CD4-positive, alpha-beta T cell treated with Interleukin-6 at 100 ng/mL for 8 hours (primary cell): ENCODE data around the gene SMC5.
"Not testable (repeated sequence)": the region's sequence is repeated elsewhere in the genome, so short reads cannot be mapped to it uniquely, and the experiment has no call there.

Experiments used
- DNase-seq: peaks from one replicate; pipeline ENCODE4 v3.0.0-alpha.2; 2020; ENCODE audit warnings: mixed read lengths, low spot score

The SMC5 gene

DNA sequence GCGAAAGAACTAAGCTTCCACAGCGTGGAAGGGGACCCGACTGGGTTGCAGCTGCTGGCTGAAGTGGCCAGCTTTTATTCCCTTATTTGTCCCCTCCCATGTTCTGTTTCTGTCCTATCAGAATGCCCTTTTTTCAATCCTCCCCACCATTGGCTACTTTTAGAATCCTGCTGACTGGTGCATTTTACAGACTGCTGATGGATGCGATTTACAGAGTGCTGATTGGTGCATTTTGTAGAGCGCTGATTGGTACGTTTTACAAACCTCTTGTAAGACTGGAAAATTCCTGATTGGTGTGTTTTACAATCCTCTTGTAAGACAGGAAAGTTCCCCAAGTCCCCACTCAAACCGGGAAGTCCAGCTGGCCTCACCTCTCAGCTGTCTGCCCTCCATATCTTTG lies 105.0 kb downstream of the SMC5 start:
- DNase-seq: no peak

DNA sequence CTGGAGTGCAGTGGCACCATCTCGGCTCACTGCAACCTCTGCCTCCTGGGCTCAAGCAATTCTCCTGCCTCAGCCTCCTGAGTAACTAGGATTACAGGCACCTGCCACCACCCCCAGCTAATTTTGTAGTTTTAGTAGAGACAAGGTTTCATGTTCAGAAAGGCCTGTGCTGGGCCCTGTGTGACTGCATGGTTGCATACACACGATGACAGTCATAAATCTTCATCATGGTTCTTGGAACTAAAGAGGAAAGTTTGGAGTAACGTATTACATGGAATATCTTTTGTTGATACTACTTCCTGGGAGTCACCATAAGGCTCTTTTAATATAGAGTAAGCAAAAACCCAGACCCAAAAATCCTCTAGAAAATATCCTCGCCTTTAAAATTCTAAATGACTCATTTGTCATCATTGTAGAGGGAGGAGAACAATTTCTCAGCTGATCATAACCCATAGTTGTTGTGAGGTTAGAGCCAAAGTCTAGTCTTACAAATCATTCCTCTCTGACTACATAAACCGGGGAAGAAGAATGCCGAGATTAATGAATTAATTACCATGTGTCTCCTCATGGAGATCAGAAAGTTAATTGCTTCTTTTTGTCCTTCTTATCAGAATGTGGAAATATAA lies 108.6 kb downstream of the SMC5 start:
- no peak for DNase-seq

DNA sequence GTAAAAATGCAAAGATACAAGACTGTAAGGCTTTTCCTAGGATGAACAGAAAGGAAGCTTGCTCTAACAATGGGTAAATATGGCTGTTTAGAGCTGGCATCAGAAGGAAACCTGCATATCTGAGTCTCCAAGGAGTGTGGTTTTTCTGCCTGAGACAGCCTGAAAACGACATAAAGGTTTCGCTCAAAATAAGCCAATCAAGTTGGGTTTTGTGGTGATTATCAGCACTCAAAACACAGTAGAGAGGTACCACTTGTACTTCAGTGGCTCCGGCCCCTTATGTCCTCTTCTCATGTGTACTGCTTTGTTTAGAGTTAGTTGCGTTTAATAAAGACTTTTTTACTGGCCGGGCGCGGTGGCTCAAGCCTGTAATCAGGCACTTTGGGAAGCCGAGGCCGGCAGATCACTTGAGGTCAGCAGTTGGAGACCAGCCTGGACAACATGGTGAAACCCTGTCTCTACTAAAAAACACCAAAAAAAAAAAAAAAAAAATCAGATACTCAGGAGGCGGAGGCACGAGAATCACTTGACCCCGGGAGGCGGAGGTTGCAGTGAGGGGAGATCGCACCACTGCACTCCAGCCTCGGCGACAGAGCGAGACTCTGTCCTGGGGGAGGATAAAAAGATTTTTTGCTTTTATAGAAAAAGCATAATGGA lies 116.3 kb downstream of the SMC5 start:
- no peak for DNase-seq

DNA sequence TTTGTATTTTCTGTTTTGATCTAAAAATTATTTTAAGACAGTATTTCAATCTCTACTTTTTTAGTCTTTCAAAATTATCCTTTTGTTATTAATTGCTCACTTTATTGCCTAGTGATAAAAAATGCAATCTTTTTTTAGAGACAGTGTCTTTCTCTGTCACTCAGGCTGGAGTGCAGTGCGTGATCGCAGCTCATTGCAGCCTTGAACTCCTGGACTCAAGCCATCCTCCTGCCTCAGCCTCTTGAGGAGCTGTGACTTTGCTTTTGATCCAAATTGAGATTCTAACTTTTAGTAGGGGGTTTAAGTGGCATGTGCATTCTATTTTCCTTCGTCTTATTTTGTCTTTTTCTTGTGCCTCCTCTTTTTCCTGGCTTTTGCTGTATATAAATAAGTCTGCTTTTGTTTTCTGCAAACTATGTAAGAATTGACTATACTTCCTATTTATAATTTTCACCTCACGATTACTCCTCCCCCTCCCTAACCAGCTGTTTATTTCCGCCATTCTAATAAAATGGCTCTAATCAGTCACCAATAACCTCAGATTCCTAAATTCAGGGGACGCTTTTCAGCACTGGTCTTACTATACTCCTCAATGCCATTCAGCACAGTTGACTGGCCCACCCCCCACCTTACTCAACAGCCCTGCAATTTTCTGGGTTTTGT lies 123.4 kb downstream of the SMC5 start:
- DNase-seq: no peak

DNA sequence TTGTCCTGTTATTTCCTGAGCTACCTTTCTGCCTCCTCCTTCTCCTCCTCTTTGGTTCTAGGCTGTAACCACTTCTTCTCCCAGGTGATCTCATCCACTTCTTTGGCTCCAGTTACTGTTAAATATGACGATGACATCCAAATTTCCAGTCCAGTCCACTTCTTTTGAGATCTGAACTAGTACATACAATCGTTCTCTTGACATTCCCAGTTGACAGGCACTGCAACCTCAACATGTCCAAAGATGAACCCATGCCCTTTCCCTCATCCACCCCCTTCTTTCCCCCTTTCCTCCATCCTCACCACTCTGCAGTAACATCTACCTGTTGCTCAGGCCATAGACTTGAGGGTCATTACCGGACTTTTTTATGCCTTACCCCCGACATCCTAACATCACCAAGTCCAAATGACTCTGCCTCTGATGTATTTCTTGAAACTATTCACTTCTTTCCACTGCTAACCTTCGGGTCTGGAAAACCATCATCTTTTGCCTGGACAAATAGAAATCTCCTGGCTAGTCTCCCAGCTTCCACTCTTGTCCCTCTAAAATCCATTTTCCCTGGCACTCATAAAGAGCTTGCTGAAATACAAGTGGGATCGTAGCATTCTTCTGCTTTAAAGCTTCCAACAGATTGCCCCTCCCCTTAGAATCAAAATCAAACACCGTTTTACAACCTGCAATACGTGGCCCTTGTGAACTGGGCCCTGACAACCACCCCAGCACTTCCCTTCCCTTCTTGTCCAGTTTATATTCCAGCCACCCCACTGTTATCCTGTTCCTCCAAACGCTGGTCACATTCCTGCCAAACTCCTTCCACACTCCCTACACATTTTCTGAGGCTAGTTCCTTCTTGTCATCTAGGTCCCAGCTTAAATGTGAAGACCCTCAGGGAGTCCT lies 124.2 kb downstream of the SMC5 start:
- no peak for DNase-seq

DNA sequence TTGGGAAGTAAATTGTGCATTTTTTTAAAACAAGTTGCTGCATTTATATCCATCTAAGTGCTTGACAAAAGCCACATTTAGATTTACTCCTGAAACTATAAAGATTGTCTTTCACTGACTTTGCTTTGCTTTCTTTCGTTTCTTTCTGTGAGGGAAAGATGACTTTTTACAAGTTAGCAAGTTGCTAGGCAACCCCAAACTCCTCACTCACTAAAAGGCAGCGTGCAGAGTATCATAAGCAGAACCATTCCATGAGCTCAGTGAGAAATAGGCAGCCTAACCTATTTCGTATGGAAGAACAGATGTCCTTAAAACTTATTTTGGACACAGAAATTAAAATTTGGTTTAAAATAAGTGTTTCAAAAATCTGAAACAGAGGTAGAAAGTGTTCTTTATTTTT lies 126.6 kb downstream of the SMC5 start:
- DNase-seq: no peak

DNA sequence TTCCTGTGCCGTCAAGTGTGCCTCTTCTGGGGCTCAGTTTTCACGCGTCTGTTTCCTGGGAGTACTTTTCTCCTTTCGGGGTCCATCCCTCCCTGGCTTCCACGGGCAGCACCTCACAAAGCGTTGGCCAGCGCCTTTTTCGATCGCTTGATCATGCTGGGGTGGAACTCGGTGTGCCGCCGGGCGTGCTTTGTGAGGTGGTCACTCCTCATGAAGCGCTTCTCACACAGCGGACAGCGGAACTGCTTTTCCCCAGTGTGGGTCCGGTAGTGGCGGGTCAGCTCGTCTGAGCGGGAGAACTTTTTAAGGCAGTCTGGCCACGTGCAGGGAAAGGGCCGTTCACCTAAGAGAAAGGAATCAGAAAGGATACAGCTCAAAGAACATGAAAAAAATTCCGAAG lies 128.9 kb downstream of the SMC5 start:
- DNase-seq: no peak

DNA sequence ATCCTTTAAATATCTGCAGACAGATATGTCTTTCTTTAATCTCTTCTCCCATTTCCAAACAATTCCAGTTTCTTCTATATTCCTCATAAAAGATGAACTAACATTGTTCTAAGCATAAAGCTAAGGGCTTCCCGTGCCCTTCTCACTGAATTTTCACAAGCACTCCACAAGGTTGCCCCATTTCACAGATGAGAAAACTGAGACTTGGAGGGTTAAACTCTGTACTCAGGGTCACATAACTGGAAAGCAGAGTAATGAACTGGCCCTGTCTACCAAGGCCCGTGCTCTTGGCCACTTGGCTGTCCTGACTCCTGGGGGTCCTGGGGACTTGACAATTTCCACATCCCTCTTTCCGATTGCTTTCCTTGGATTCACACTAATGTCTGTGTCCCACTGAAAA lies 130.4 kb downstream of the SMC5 start:
- DNase-seq: no peak

DNA sequence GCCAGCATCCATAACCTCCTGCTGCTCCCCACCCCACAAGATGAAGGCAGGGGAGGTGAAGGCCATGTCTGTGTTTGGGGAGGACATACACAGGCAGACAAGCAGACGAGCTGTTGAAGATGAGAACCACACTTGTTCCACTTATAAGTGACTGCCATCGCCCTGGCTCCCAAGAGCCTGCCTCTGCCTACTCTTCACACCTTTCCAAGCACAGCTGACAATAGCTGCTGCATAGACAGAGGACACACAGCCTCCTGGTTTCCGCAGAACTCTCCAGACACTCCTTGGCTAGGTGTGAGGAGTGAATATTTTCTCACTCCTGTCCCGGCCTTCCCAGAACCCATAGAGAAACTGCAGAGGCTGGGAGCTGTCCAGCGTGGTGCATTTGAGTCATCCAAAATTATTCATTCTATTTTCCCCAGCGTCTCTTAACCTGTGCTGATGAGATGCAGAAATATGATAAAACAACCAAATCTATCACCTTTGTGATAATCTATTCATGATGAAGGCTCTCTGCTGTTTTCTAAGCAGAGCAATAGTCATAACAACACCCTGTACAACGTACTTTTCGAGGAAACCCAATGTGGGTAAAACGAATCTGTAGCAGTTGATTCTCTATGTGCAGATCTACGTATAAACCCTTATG lies 131.0 kb downstream of the SMC5 start:
- DNase-seq: no peak

DNA sequence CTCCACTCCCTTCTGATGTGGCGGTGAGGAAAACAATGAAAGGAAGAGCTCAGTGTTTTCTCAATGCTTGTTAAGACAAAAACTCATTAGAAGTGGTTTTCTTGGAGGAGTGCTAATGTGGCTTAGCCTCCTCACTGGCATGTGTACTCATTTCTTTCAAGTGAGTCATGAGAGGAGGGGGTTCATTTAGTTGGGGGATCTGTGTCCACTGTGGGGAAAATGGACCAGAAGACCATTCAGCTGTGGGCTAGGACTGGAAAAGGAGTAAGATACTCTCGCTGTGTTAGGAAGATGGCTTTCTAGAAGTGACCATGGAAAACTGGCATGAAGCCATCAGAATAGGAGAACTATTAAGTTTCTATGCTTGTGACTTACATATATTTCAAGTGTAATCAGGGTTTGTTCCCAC lies 132.2 kb downstream of the SMC5 start:
- DNase-seq: no peak

DNA sequence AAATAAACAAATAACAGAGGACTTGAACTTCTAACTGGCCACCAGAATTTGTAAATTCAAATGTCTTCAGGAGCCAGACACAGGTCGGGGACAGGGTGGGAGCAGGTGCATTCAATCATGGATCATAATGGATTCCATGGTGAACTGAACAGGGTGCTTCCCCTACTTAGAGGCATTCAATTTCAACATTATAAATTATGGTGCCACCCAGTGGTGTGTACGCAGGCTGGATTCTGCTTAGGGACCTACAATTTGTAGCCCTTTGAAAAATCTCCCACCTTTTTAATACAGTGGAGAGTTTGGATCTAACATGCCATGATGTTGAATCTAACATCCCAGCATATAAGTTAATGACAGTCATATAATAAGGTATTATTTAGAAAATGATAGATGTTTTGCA lies 133.4 kb downstream of the SMC5 start:
- DNase-seq: no peak

DNA sequence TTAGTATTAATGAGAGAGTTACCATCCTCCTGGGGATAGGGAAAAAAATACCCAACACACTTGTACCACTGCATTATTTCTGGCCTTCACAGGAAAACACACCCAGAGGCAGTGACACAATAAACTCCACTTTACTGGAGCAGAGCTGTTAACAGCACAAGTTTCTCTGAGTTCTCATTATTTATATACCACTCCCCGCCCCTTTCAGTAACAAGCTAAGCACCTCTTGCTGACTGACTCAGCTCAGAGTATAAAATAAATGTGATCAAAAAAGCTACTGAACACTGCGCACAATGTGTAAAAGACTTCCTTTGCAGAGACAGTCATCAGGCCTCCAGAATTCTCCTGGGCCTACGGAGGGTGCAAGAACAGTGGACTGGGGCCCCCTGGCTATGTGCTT lies 134.1 kb downstream of the SMC5 start:
- DNase-seq: no peak

DNA sequence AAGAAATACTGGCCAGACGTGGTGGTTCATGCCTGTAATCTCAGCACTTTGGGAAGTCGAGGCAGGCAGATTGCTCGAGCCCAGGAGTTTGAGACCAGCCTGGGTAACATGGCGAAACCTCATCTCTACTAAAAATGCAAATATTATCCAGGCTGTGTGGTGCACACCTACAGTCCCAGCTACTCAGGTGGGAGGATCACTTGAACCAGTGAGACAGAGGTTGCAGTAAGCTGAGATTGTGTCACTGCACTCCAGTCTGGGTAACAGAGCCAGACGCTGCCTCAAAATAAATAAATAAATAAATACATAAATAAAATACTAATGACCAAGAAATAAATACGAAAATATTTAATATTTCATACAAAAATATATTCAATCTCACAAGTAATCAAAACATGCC lies 136.9 kb downstream of the SMC5 start:
- no peak for DNase-seq

DNA sequence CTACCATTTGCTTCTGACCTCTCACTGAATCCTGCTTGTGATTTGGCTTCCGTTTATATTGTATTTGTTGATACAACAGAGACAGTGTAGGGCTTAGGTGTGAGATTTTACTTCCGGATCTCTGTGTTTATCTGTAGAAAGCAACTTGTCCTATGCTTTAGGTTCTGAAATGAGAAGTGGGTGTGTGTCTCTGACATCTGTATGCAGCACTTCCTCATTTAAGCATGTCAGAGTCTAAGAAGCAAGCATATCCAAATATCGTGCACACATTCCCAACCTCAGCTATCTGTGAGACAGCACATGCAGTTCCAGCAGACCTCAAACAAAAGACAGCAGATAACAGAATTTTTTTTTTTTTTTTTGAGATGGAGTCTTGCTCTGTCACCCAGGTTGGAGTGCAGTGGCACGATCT lies 139.4 kb downstream of the SMC5 start:
- peak; percentile 60 for DNase-seq

DNA sequence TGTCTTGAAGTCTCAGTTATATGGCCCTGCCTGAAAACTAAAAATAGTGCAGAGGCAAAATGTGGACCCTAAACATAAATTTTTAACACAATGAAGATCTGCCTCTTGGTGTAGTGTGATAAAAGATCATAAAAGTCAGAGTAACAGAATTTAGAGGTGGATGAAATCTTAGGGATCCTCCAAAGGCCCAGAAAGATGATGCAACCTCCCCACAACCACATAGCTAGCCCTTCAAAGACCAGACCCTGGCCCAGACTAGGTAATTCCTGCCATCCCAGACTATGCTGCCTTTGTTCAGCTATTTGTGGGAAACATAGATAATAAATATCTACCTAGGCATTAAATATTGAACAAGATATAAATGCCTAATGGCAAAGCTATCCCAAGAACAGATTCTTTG lies 140.4 kb downstream of the SMC5 start:
- no peak for DNase-seq

DNA sequence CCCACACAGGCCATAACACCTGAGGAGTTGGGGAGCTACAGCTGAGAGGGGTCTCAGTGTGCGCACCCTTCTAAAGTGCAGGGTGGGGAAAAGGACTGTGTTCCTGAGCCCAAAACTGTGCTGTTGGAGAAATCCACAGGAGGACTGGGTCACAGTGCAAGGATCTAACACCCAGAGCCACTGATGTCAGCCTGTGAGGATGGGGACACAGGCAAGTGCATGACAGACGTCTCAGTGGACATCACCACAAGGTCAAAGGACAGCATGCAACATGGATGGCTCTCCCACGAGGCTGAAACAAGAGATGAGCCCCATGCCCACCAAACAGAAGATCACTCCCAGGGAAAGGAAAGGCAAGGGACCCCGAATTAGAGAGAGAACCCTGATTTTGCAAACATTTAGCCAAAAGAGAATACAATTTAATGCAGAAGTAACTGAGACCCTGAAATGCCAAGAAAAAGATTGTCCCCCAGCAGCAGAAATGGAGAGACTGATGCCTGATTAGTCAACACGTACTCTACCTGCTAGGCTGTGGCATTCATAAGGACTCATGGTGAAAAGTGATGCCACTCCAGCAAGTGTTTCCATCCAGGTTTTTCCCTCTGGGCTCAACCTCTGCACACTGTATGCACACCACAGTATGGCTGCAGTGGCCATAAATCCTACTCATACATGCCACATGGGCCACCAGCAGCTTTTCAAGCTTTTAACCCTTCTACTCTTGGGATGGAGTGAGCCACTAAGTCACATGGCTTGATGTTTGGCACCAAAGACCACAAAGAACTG lies 141.5 kb downstream of the SMC5 start:
- no peak for DNase-seq

DNA sequence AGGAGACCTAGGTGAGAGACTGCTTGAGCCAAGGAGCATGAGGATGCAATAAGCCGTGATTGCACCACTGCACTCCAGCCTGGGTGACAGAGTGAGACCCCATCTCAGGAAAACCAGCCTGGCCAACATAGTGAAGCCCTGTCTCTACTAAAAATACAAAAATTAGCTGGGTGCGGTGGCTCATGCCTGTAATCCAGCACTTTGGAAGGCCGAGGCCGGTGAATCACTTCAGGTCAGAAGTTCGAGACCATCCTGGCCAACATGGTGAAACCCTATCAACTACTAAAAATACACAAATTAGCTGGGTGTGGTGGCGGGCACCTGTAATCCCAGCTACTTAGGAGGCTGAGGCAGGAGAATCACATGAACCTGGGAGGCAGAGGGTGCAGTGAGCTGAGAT lies 142.5 kb downstream of the SMC5 start:
- not testable (repeated sequence) for DNase-seq

DNA sequence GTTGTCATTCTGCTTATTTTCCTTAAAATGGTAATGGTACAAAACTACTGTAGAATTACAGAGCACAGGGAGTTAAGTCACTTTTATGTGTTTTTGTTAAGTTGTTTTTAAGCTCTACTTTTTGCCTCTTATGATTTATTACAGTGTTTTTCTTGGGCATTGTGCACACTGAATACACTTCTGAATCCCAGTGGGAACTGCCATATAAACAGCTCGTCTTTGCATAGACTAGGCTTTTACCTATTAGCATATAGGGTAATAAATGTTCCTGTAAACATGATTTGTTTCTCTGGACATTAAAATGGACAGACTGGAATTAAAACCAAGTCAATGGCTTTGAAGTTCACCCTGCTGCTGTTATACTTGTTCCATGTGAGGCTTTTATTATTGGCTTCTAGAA lies 143.4 kb downstream of the SMC5 start:
- DNase-seq: no peak

DNA sequence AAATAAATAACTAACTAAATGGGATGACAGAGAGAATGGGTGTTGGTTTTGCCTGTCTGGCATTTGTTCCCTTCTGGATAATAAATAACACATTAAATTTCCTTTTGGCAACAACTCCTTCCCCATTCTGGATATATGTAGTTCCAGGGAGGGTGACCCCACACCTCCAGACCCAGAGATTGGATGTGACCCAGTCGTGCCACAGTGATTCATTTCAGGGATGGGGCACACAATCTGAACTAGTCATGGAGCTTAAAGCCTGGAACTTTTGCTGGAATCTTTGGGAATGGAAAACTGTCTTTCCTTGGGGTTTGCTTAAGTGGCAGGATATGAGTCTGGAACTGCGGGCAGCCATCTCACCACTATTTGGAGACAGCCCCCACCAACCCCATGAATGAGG lies 144.4 kb downstream of the SMC5 start:
- DNase-seq: no peak

DNA sequence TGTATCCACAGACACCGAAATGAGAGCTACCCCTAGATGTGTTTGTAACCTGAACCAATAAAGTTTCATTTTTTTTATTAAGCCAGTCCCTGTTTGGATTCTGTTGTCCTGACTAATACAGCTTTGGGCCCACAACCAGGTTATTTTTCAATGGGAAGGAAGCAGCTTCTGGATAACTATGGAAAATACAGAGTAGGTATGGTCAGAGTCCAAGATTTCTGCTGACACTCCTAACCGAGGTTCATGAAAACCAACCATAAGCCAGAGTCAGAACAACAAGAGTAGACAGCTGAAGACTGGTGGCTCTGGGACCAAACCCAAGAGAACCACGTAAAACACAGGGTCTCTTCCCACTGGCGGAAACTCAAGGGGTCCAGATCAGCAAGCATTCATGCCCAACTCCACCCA lies 144.8 kb downstream of the SMC5 start:
- DNase-seq: no peak

DNA sequence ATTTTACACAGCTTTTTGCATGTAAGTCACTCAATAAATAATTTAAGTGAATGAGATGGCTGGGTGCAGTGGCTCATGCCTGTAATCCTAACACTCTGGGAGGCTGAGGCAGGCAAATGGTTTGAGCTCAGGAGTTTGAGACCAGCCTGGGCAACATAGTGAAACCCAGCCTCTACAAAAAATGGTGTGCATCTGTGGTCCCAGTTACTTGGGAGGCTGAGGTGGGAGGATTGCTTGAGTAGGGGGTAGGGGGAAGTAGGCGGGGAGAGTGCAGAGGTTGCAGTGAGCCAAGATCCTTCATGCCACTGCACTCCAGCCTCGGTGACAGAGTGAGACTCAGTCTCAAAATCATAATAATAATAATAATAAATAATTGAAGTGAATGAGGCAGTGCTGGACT lies 145.5 kb downstream of the SMC5 start:
- no peak for DNase-seq
